HG02610 (cell line): ENCODE results near the gene FUOM.
"Not testable (repeated sequence)": the region's sequence is repeated elsewhere in the genome, so short reads cannot be mapped to it uniquely, and the experiment has no call there.

Source experiments
- ATAC-seq: cut with Tn5 transposase; IDR thresholded peaks from one replicate; pipeline ENCODE4 v1.9.1; 2021; ENCODE audit warnings: mild to moderate bottlenecking, moderate library complexity; ENCODE audit not compliant: unreplicated experiment

The FUOM gene

DNA sequence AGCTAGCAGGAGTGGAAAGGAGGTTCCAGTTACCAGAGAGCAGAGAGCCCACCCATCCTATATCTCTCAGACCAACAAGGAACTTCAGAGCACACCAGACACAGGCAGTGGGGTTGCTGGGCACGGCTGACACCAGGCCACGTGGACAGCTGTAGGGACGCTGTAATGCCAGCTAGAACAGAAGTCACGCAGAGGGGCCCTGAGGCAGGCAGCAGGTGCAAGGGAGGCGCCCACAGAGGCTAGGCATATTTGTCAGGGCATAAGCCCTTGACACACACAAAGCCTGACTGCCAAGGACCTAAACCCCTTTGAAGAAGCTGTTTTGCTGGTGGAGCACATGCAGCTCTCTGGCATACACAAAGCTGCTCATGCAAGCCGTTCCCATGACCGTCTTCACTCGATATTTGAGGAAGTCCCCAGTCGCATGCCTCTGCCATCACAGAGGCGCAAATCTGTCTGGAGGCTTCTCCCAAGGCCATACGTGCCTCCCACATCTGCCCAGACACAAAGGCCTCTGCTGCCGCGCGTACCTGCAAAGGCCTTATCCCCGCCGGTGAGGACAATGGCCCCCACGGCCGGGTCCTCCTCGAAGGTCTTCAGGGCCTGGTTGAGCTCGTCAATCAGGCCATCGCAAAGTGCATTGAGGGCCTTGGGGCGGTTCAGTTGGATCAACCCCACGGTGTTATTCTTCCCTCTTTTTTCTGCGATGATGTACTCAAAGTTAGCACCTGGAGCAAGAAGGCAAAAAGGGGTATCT is 12.4 kb upstream of the FUOM start:
- no peak for ATAC-seq

DNA sequence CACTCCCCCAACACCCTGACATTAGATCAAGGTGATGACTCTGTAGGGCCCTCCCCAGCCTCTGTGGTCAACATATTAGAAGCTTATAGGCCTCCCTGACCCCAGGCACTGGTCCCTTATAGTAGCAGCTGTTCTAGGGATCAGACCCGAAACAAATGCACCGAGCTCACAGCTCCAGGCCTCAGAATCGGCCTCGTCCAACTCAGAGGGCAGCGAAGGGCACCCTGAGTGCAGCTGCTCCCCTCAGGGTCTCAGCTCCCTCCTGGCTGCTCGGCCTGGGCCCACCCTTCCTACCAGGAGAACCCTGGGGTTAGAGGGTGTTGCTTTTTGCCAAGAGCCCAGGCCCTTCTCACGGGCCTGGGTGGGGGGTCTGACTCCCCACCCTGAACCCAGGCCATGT is 10.3 kb upstream of the FUOM start:
- ATAC-seq = no peak

DNA sequence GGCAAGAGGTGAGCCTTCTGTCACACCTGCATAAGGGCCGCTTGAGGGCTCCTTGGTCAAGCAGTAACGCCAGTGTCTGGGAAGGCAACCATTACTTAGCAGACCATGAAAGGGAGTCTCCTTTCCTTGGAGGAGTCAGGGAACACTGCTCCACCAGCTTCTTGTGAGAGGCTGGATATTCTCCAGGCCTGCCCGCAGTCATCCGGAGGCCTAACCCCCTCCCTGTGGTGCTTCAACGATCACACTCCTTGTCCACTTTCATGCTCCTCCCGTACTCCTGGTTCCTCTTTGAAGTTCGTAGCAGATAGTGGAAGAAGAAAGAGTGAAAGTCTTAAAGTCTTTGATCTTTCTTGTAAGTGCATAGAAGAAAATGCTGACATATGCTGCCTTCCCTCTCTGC is 9.6 kb upstream of the FUOM start:
- not testable (repeated sequence) for ATAC-seq

GRCh38 chr10:133366751-133367150 is 8.9 kb upstream of the FUOM start:
- ATAC-seq = no peak

DNA sequence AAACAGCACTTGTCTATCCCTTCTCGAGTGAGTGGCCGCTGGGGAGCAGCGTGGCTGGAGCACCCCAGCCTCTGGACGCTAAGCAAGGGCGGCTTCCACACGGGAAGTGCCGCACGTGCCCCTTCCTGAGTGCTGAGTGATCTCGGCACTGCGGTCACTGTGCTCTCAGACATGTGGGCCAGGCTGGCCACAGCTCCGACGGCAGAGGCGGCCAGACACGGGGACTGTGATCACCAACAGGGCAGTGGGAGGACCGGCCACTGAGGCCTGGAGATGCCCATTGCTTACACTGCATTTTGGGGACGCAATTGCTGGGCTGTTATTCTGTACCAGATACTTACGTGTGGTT is 8.3 kb upstream of the FUOM start:
- ATAC-seq = no peak

- ATAC-seq = no peak
These were observed 7.8 kb upstream of the FUOM start for GRCh38 chr10:133365461-133366129.

GRCh38 chr10:133364645-133365431 is 7.0 kb upstream of the FUOM start:
- no peak for ATAC-seq

DNA sequence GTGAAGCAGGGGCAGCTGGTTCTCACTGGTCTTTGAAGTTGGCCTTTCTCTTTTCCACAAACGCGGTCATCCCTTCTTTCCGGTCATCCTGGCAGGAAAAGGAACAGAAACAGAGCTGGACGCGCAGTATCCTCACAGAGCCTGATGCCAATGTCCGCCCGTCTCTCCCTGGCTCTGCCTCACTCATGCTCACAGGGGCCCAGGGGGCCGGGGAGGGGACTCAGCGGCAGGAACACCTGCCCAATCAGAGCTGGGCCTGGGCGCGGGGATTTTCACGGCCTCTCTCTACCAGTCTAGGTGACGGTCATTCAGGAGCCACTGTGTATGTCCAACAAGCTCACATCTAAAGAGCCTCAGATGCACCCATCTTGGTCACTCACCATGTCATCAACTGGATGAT is 5.0 kb upstream of the FUOM start:
- no peak for ATAC-seq

GRCh38 chr10:133361773-133362441 is 4.1 kb upstream of the FUOM start:
- no peak for ATAC-seq

DNA sequence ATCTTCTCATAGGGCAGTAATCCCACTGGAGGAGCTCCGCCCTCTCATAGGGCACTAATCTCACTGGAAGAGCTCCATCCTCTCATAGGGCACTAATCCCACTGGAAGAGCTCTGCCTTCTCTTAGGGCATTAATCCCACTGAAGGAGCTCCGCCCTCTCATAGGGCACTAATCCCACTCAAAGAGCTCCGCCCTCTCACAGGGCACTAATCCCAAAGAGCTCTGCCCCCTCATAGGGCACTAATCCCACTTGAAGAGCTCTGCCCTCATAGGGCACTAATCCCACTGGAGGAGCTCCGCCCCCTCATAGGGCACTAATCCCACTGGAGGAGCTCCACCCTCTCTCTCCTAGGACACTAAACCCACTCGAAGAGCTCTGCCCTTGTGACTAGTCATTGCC is 3.4 kb upstream of the FUOM start:
- ATAC-seq = no peak

DNA sequence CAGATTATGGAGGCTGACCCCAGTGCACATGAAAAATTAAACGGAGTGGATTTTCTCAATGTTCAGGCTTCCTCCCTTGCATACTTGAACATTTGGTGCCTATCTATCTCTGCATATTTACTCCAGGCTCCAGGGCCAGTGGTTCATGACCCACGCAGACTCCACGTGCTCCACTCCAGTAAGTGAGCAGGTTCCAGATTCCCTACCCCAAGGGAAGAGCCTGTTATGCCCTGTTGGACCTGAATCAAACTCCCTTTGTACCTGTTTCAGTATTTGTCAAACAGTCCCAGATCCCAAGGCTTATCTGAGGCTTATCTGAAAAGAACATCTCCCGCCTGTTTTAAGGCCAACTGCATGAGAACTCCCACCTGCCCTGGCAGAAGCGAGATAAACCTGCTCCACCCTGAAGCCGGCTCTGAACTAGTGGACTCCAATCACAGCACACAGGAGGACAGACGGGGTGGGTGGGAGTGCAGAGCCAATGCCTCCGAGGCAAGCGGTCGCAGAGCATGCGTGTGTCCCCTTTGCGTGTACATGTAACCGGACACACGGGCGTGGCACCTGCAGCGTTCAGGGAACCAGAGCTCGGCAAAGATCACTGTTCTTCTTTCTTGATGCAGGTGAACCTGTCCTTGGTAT is 2.3 kb upstream of the FUOM start:
- ATAC-seq = no peak

DNA sequence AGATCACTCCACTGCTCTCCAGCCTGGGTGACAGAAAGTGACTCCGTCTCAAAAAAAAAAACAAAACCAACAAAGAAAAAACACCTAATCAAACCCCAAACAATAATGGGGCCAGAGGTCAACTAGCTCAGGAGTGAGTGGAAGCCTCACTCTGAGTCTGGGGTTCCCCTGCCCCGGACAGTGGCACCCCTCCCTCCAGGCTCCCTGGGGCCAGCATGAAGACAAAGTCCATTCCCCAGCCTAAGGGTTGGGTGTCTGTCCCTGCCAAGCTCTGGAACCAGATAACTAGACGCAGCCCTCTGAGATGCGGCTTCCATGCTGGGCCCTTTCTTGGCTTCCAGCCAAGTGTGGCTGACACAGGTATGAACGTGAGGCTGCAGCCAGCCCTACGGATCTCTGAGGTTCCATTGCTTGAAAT is 1.7 kb upstream of the FUOM start:
- no peak for ATAC-seq

DNA sequence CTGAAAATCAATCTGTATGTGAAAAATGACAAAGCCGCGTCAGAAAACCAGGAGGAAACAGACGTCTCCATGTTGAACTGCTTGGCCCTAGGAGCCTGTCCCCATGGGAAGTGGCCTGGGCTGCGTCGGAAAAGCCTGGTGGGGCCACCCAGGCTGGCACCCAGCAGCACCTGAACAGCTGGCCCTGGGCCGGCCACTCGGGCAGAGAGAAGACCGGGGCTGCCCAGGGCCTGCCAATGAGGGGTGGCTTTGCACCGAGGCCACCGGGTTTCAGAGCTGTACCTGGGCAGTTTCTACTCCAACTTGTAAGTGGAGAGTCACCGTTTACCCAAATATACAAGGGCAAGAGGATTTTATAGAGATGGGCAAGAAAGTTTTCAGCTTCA is 1.1 kb upstream of the FUOM start:
- no peak for ATAC-seq

- no peak for ATAC-seq
These were observed 524 bp upstream of the FUOM start for GRCh38 chr10:133358162-133358924.

DNA sequence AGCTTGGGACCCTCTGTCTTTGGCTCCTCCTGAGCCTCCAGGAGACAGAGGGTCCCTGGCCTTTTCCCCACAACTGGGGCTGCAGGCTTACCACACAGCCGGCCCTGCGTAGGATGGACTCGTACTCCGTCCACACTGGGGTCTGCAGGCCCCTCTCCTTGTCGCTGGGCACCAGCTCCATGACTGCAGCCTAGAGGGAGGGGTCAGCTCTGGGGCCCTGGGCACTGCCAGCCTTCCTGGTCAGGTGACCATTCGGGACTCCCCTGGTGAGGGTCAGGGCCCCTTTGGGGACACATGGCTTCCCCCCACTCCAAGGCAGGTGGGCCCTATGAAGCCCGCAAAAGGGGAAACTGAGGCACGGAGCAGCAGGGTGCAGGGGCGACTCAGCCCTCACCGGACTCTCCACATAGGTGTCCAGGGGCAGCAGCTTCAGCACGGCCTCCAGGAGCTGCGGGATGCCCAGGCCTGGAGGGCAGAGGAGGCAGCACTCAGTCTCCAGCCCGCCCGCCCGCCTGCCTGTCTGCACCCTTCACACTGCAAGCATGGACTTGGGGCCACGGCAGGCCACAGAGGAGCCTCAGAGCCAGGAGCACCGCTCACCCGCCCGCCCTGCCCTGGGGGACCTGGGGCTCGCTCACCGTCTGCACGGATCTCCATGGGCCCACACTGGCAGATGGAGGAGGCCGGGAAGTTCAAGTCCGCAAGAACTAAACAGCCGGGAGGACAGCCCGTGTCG is 1.1 kb downstream of the FUOM start:
- no peak for ATAC-seq

DNA sequence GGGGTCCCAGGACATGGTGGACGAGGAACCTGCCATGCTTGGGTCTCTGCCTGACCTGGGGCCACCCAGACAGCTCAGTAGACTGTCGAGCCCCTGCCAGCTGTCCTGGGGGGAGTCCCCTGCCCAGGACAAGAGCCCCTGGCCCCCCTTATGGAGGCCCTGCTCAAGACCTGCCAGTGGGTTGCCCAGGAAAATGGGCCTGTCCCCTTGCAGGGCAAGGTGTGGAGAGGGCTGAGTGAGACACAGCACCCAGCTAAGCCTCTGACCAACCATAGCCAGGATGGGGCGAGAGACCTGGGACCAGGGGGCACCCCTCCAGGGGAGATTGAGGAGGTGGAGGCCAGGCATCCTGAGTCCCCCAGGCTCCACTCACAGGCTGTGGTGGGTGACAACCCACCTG is 1.8 kb downstream of the FUOM start:
- no peak for ATAC-seq

- ATAC-seq = no peak
These were observed 2.6 kb downstream of the FUOM start for GRCh38 chr10:133355266-133355665.

GRCh38 chr10:133354672-133355240 is 3.1 kb downstream of the FUOM start:
- no peak for ATAC-seq

GRCh38 chr10:133353988-133354605 is 3.7 kb downstream of the FUOM start:
- no peak for ATAC-seq
